AG09309 (cell line): ENCODE measurements around the gene APOM.

Experiments used
- DNase-seq: peaks from one replicate; pipeline ENCODE4 v3.0.0-alpha.2; 2010; ENCODE audit warnings: low read depth
- H3K4me3 ChIP-seq: 2 replicates; pipeline ENCODE4 v1.5.1; 2011; ENCODE audit warnings: mild to moderate bottlenecking, low read depth, low read length, moderate library complexity; ENCODE audit not compliant: control insufficient read depth
- CTCF ChIP-seq: IDR thresholded peaks from 2 replicates; pipeline ENCODE4 v1.5.1; 2011; ENCODE audit warnings: mild to moderate bottlenecking, low read depth, low read length, inconsistent platforms; ENCODE audit not compliant: insufficient read depth, control insufficient read depth; ENCODE audit errors: missing control alignments

The APOM gene

GRCh38 chr6:31660381-31661261, 4.9 kb downstream of the APOM start, which contains the start of gene C6orf47:
TSS of gene C6orf47 (minus strand) at chr6:31660778. CDS start at chr6:31659947, 831 bp downstream.
- no peak for TF ChIP-seq CTCF
- H3K4me3 ChIP-seq = peak within 1 kb of the TSS; percentile 76
- DNase-seq = no peak

- DNase-seq = no peak
- H3K4me3 ChIP-seq = peak overlapping the region; percentile 76; the same call in 1 of the 2 replicates
- no peak for TF ChIP-seq CTCF
Observed at GRCh38 chr6:31661262-31662123, 5.8 kb downstream of the APOM start.

GRCh38 chr6:31662124-31662723, 6.5 kb downstream of the APOM start:
- DNase-seq = no peak
- H3K4me3 ChIP-seq = no peak overlapping the region
- no peak for TF ChIP-seq CTCF

- H3K4me3 ChIP-seq = peak overlapping the region; percentile 95
Observed at GRCh38 chr6:31663126-31663960, 7.6 kb downstream of the APOM start.

GRCh38 chr6:31663961-31664789, 8.5 kb downstream of the APOM start:
- no peak for DNase-seq
- TF ChIP-seq CTCF = no peak
- peak overlapping the region; percentile 95 for H3K4me3 ChIP-seq

More at GRCh38 chr6:31663126-31663960, 7.6 kb downstream of the APOM start:
- TF ChIP-seq CTCF = no peak
- DNase-seq = no peak
